Prostate gland (tissue), 2 donors: ENCODE results near the gene KIAA0825. TPM values are rescaled to one million over a fixed set of nuclear protein-coding genes. Genes with fewer than 3 reads are reported as not detected.

Experiments used
- DNase-seq: peaks from one replicate; pipeline ENCODE4 v3.0.0-alpha.2; 2019; ENCODE audit warnings: low spot score
- H3K27ac ChIP-seq, 2 donors: fragments of 200-600 bp; sonication (generic); 2 replicates each; pipeline ENCODE4 v1.5.1; 2017 to 2019
- H3K27me3 ChIP-seq: fragments of 200-600 bp; sonication (generic); replicated peaks from 2 replicates; pipeline ENCODE4 v1.5.1; 2019; ENCODE audit not compliant: insufficient read depth
- H3K36me3 ChIP-seq, 2 donors: fragments of 200-600 bp; sonication (generic); 1 replicate in 1 of 2; 2 replicates in 1 of 2; pipeline versions ENCODE4 v1.5.1 to v1.8.1; 2017 to 2019
- H3K4me1 ChIP-seq: fragments of 200-600 bp; sonication (generic); replicated peaks from 2 replicates; pipeline ENCODE4 v1.5.1; 2019
- H3K4me3 ChIP-seq, 2 donors: fragments of 200-600 bp; sonication (generic); 2 replicates each; pipeline ENCODE4 v1.5.1; 2017 to 2019
- H3K9me3 ChIP-seq: fragments of 200-600 bp; sonication (generic); 2 replicates; pipeline ENCODE4 v1.5.1; 2017
- CTCF ChIP-seq, 4 experiments: fragments of 200-600 bp in 2 of 4; fragments of 450-650 bp in 2 of 4; sonication (generic) in 2 of 4; IDR thresholded peaks; 1 replicate in 3 of 4; 2 replicates in 1 of 4; pipeline ENCODE4 v1.5.1; 2016 to 2019; ENCODE audit warnings: antibody characterized with exemption in 4 of 4, mild to moderate bottlenecking in 2 of 4, moderate library complexity in 2 of 4
- POLR2A ChIP-seq: fragments of 450-650 bp; IDR thresholded peaks from one replicate; pipeline ENCODE4 v1.6.1; 2016; ENCODE audit warnings: antibody characterized with exemption, mild to moderate bottlenecking
- POLR2AphosphoS5 ChIP-seq: sonication (generic); formaldehyde crosslinking; IDR thresholded peaks from one replicate; pipeline ENCODE4 v1.6.1; 2017; ENCODE audit warnings: antibody characterized with exemption
- WGBS: methylation state at CpG from one replicate; pipeline ENCODE4 v1.1.5; 2018; 5-methylcytosine and 5-hydroxymethylcytosine counted together
- intact Hi-C: fragments of 100-400 bp; cut with DNase I; formaldehyde crosslinking; loops from one replicate; pipeline ENCODE4 v1.14.2; 2022
- total RNA-seq, 2 donors: library from RNA; depleted of rRNA; stranded (reverse); fragments of >200 nt; gene quantifications; one replicate each; pipeline ENCODE4 v1.1.0, GENCODE V29; 2016

The KIAA0825 gene
- total RNA-seq, 2 donors from 2014 or later: 3.9 to 4.1 TPM

GRCh38 chr5:94337617-94338016 lies 280.8 kb downstream of the KIAA0825 start:
- Histone ChIP-seq H3K27me3 (no peaks in the 10 kb centered on the region), H3K4me3 (no peak overlapping the region), H3K9me3 (no peaks in the 10 kb centered on the region), H3K36me3 (no peaks in the 10 kb centered on the region), H3K4me1 (no peaks in the 10 kb centered on the region), H3K27ac (no peak overlapping the region)
- intact Hi-C loops: no loop called here
- 92% methylated on average over 1 of the region's 1 CpG for WGBS
- TF ChIP-seq CTCF (IDR thresholded peaks at IDR 0.05) (no peak), POLR2A (no peak), POLR2AphosphoS5 (no peak)
- no peak for DNase-seq

GRCh38 chr5:94335936-94336335 lies 282.5 kb downstream of the KIAA0825 start:
- 93% methylated on average over 2 of the region's 2 CpGs for WGBS
- intact Hi-C loops: no loop called here
- no peaks in the 10 kb centered on the region for H3K27me3 ChIP-seq
- no peak overlapping the region for H3K27ac ChIP-seq
- no peaks in the 10 kb centered on the region for H3K9me3 ChIP-seq
- H3K4me1 ChIP-seq: no peaks in the 10 kb centered on the region
- DNase-seq: no peak
- H3K4me3 ChIP-seq: no peak overlapping the region
- no peak for TF ChIP-seq POLR2A
- no peak for TF ChIP-seq POLR2AphosphoS5
- TF ChIP-seq CTCF (IDR thresholded peaks at IDR 0.05): no peak
- no peaks in the 10 kb centered on the region for H3K36me3 ChIP-seq

GRCh38 chr5:94329115-94329514 lies 289.3 kb downstream of the KIAA0825 start:
- H3K27ac ChIP-seq: no peak overlapping the region

GRCh38 chr5:94326586-94326985 lies 291.8 kb downstream of the KIAA0825 start:
- no peaks in the 10 kb centered on the region for H3K4me1 ChIP-seq
- DNase-seq: no peak
- TF ChIP-seq CTCF (IDR thresholded peaks at IDR 0.05): no peak
- no peak for TF ChIP-seq POLR2AphosphoS5
- TF ChIP-seq POLR2A: no peak
- H3K9me3 ChIP-seq: no peaks in the 10 kb centered on the region
- H3K36me3 ChIP-seq: no peaks in the 10 kb centered on the region
- no peak overlapping the region for H3K27ac ChIP-seq
- intact Hi-C loops: no loop called here
- no peaks in the 10 kb centered on the region for H3K27me3 ChIP-seq
- 92% methylated on average over 5 of the region's 5 CpGs for WGBS
- H3K4me3 ChIP-seq: no peak overlapping the region

More at GRCh38 chr5:94329115-94329514, 289.3 kb downstream of the KIAA0825 start:
- H3K9me3 ChIP-seq: no peaks in the 10 kb centered on the region
- no peak overlapping the region for H3K4me3 ChIP-seq
- H3K36me3 ChIP-seq: no peaks in the 10 kb centered on the region
- intact Hi-C loops: no loop called here
- TF ChIP-seq POLR2A: no peak
- no peak for TF ChIP-seq CTCF (IDR thresholded peaks at IDR 0.05)
- TF ChIP-seq POLR2AphosphoS5: no peak
- 86% methylated on average over 1 of the region's 1 CpG for WGBS
- H3K4me1 ChIP-seq: no peaks in the 10 kb centered on the region
- DNase-seq: no peak
- no peaks in the 10 kb centered on the region for H3K27me3 ChIP-seq

- Histone ChIP-seq H3K4me1 (no peaks in the 10 kb centered on the region), H3K36me3 (no peaks in the 10 kb centered on the region), H3K4me3 (no peak overlapping the region), H3K27ac (no peak overlapping the region), H3K27me3 (no peaks in the 10 kb centered on the region), H3K9me3 (no peaks in the 10 kb centered on the region)
- no peak for DNase-seq
- no peak for TF ChIP-seq POLR2AphosphoS5
- no peak for TF ChIP-seq CTCF (IDR thresholded peaks at IDR 0.05)
- no peak for TF ChIP-seq POLR2A
- 78% methylated on average over 6 of the region's 6 CpGs for WGBS
- intact Hi-C loops: no loop called here
Observed at GRCh38 chr5:94316916-94317838, 301.2 kb downstream of the KIAA0825 start.
